ENCODE measurements around the gene AOPEP.
A peak's percentile ranks its signal among the peaks of the same experiment; 100 is the strongest.

AOPEP gene

GRCh38 chr9:95048225-95049087 is 322.0 kb downstream of the AOPEP start:
- DNase-seq = peak; percentile 21 to 24

- DNase-seq = no peak
Measured at GRCh38 chr9:95049761-95050160, 323.3 kb downstream of the AOPEP start.

- DNase-seq = no peak
Measured at GRCh38 chr9:95053611-95054570, 327.4 kb downstream of the AOPEP start.

GRCh38 chr9:95055334-95055850 is 328.9 kb downstream of the AOPEP start:
- DNase-seq = no peak

GRCh38 chr9:95055851-95056551 is 329.5 kb downstream of the AOPEP start:
- no peak for DNase-seq

- DNase-seq = no peak
Measured at GRCh38 chr9:95057101-95057500, 330.6 kb downstream of the AOPEP start.

- no peak for DNase-seq
Measured at GRCh38 chr9:95058121-95058785, 331.8 kb downstream of the AOPEP start.

GRCh38 chr9:95058795-95059386 is 332.4 kb downstream of the AOPEP start:
- DNase-seq = no peak

- DNase-seq = no peak
Measured at GRCh38 chr9:95060234-95060633, 333.7 kb downstream of the AOPEP start.

- no peak for DNase-seq
Measured at GRCh38 chr9:95060916-95061315, 334.4 kb downstream of the AOPEP start.

GRCh38 chr9:95061916-95062595 is 335.6 kb downstream of the AOPEP start:
- no peak for DNase-seq

- DNase-seq = no peak
Measured at GRCh38 chr9:95062596-95063065, 336.1 kb downstream of the AOPEP start.

GRCh38 chr9:95063300-95063699 is 336.8 kb downstream of the AOPEP start:
- DNase-seq = no peak

- no peak for DNase-seq
Measured at GRCh38 chr9:95065224-95065623, 338.7 kb downstream of the AOPEP start.

- DNase-seq = no peak
Measured at GRCh38 chr9:95067057-95067456, 340.6 kb downstream of the AOPEP start.

- no peak for DNase-seq
Measured at GRCh38 chr9:95067897-95068296, 341.4 kb downstream of the AOPEP start.

GRCh38 chr9:95070549-95071021 is 344.1 kb downstream of the AOPEP start:
- no peak for DNase-seq

GRCh38 chr9:95071450-95071849 is 345.0 kb downstream of the AOPEP start:
- DNase-seq = no peak

- no peak for DNase-seq
Measured at GRCh38 chr9:95071925-95072324, 345.4 kb downstream of the AOPEP start.

- no peak for DNase-seq
Measured at GRCh38 chr9:95073042-95073607, 346.6 kb downstream of the AOPEP start.

- no peak for DNase-seq
Measured at GRCh38 chr9:95073918-95074317, 347.4 kb downstream of the AOPEP start.

Measured in Kasumi-1 (cell line).